Neural progenitor cell (in vitro differentiated cells): ENCODE data around the gene OR5K4. TPM values are rescaled to one million over a fixed set of nuclear protein-coding genes. Genes with fewer than 3 reads are reported as not detected.
A peak's percentile ranks its signal among the peaks of the same experiment; 100 is the strongest.

ENCODE experiments used
- DNase-seq: peaks from one replicate; pipeline ENCODE4 v3.0.0-alpha.2; 2016; ENCODE audit warnings: low spot score
- H2AFZ ChIP-seq: fragments of 200-600 bp; sonication (generic); replicated peaks from 2 replicates; pipeline ENCODE4 v1.6.1; 2016; ENCODE audit warnings: antibody characterized with exemption
- H3F3A ChIP-seq: fragments of 200-600 bp; sonication (generic); 2 replicates; pipeline ENCODE4 v1.6.1; 2016; ENCODE audit warnings: antibody characterized with exemption, low read depth
- H3K27ac ChIP-seq: fragments of 200-600 bp; sonication (generic); 2 replicates; pipeline ENCODE4 v1.5.1; 2016; ENCODE audit warnings: mild to moderate bottlenecking
- H3K27me3 ChIP-seq: fragments of 200-600 bp; sonication (generic); 2 replicates; pipeline ENCODE4 v1.6.1; 2016; ENCODE audit warnings: mild to moderate bottlenecking, moderate library complexity
- H3K36me3 ChIP-seq: fragments of 200-600 bp; sonication (generic); 2 replicates; pipeline ENCODE4 v1.5.1; 2016
- H3K4me1 ChIP-seq: fragments of 200-600 bp; sonication (generic); 2 replicates; pipeline ENCODE4 v1.6.1; 2016; ENCODE audit warnings: mixed run types
- H3K4me2 ChIP-seq: fragments of 200-600 bp; sonication (generic); 2 replicates; pipeline ENCODE4 v1.6.1; 2016
- H3K4me3 ChIP-seq: fragments of 200-600 bp; sonication (generic); 2 replicates; pipeline ENCODE4 v1.5.1; 2016
- H3K79me2 ChIP-seq: fragments of 200-600 bp; sonication (generic); 2 replicates; pipeline ENCODE4 v1.6.1; 2016; ENCODE audit warnings: low read depth
- H3K9ac ChIP-seq: fragments of 200-600 bp; sonication (generic); 2 replicates; pipeline ENCODE4 v1.6.1; 2016
- H3K9me3 ChIP-seq: fragments of 200-600 bp; sonication (generic); 2 replicates; pipeline ENCODE4 v1.5.1; 2016; ENCODE audit warnings: low read depth
- H4K20me1 ChIP-seq: fragments of 200-600 bp; sonication (generic); 2 replicates; pipeline ENCODE4 v1.6.1; 2016; ENCODE audit warnings: low read depth
- H3K27ac Mint-ChIP-seq: 3 replicates; pipeline ENCODE4 v1.8.0; 2021; ENCODE audit warnings: mixed read lengths
- H3K27me3 Mint-ChIP-seq: 2 replicates; pipeline ENCODE4 v1.8.0; 2022; ENCODE audit warnings: low read depth, mild to moderate bottlenecking, inconsistent platforms, moderate library complexity, mixed read lengths; ENCODE audit not compliant: insufficient read depth
- H3K36me3 Mint-ChIP-seq: 3 replicates; pipeline ENCODE4 v1.8.0; 2021; ENCODE audit warnings: mixed read lengths
- H3K4me1 Mint-ChIP-seq: 3 replicates; pipeline ENCODE4 v1.8.0; 2021; ENCODE audit warnings: mixed read lengths
- H3K4me3 Mint-ChIP-seq: 3 replicates; pipeline ENCODE4 v1.8.0; 2021; ENCODE audit warnings: mild to moderate bottlenecking, moderate library complexity, mixed read lengths
- H3K9me3 Mint-ChIP-seq: 3 replicates; pipeline ENCODE4 v1.8.0; 2020; ENCODE audit warnings: mixed read lengths
- EZH2 ChIP-seq: fragments of 200-600 bp; sonication (generic); IDR thresholded peaks from 2 replicates; pipeline ENCODE4 v1.6.1; 2017; ENCODE audit warnings: antibody characterized with exemption, mild to moderate bottlenecking, moderate library complexity
- EZH2phosphoT487 ChIP-seq: fragments of 200-600 bp; sonication (generic); IDR thresholded peaks from 2 replicates; pipeline ENCODE4 v1.6.1; 2017; ENCODE audit warnings: antibody characterized with exemption
- total RNA-seq: library from RNA; depleted of rRNA; stranded (reverse); fragments of >200 nt; gene quantifications from 2 replicates; pipeline ENCODE4 v1.2.3, GENCODE V29; 2015; ENCODE audit warnings: low replicate concordance
- TF ChIP-seq, protein P1 (sequence below): fragments of 200-600 bp; sonication (generic); IDR thresholded peaks from 2 replicates; pipeline ENCODE4 v1.5.1; 2017; ENCODE audit warnings: antibody characterized with exemption, mild to moderate bottlenecking

OR5K4 gene
- total RNA-seq, 1 donor from 2014 or later = not detected

DNA sequence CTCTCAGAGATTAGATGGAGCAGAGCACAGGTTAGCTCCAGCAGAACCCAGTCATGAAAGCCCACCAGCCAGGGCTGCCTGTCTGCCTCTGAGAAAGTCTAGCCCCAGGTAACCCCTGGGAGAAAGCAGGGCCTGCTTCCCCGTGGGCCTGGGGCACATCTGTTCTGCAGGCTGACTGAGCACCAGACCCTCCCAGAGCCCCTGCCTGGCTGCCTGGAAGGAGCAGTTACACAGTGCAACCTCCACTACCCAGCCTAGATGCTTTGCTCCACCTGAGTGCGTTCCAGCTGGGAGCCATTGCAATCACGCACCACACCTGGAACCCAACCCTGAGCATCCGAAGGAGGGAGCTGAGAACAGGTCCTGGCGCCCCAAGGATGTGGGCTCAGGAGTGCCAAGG is 24.7 kb upstream of the OR5K4 start:
- Mint-ChIP-seq H3K27me3 (no peaks in the 10 kb centered on the region), H3K9me3 (no peaks in the 10 kb centered on the region)
- H2AFZ ChIP-seq = peak overlapping the region; percentile 100

DNA sequence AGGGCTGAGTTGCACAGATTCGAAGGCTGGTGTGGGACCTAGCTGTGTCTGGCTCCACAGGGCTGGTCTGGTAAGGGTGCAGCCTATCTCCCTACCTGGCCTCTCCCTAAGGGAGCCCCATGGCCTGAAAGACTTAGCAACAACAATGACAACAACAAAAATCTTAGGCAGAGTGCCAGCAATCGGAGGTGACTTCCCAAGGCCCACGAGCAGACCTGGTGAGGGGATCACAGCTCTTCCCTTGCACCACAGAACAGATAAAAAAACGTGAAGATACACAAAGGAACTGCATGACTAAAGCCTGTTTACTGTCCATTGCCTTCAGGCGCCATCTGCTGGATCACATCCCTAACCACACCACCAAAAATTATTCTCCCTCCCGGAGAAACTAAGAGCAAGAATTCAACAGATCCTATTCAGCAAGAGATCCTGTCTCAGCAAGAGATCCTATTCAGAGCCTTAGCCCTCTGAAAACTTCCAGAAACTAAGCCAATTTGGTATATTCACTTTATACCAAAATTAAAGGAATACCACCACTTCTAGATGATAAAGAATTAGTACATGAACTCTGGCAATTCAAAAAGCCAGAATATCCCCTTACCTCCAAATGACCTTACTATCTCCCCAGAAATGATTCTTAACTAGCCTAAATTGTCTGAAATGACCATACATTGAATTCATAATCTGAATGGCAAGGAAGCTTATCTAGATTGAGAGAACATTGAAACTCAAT is 24.1 kb upstream of the OR5K4 start:
- H3K4me1 ChIP-seq = no peaks in the 10 kb centered on the region
- H2AFZ ChIP-seq = peak overlapping the region; percentile 100
- H3K27ac Mint-ChIP-seq = peak overlapping the region; percentile 59
- H3K9me3 ChIP-seq = no peaks in the 10 kb centered on the region
- DNase-seq = peak; percentile 78
- no peaks in the 10 kb centered on the region for H3K36me3 Mint-ChIP-seq
- no peaks in the 10 kb centered on the region for H3K27me3 Mint-ChIP-seq
- peaks cover 4% of the 10 kb centered on the region for H3K4me1 Mint-ChIP-seq
- no peaks in the 10 kb centered on the region for H3K79me2 ChIP-seq
- no peak overlapping the region for H3K27ac ChIP-seq
- no peaks in the 10 kb centered on the region for H3K27me3 ChIP-seq
- H3K4me3 ChIP-seq = no peak overlapping the region
- H3K4me3 Mint-ChIP-seq = no peak overlapping the region
- H3K36me3 ChIP-seq = no peaks in the 10 kb centered on the region
- no peaks in the 10 kb centered on the region for H3F3A ChIP-seq
- no peaks in the 10 kb centered on the region for H3K9me3 Mint-ChIP-seq
- no peak overlapping the region for H3K4me2 ChIP-seq
- TF ChIP-seq, protein P1, sequence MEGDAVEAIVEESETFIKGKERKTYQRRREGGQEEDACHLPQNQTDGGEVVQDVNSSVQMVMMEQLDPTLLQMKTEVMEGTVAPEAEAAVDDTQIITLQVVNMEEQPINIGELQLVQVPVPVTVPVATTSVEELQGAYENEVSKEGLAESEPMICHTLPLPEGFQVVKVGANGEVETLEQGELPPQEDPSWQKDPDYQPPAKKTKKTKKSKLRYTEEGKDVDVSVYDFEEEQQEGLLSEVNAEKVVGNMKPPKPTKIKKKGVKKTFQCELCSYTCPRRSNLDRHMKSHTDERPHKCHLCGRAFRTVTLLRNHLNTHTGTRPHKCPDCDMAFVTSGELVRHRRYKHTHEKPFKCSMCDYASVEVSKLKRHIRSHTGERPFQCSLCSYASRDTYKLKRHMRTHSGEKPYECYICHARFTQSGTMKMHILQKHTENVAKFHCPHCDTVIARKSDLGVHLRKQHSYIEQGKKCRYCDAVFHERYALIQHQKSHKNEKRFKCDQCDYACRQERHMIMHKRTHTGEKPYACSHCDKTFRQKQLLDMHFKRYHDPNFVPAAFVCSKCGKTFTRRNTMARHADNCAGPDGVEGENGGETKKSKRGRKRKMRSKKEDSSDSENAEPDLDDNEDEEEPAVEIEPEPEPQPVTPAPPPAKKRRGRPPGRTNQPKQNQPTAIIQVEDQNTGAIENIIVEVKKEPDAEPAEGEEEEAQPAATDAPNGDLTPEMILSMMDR = peak; percentile 77
- no peak for TF ChIP-seq EZH2
- H4K20me1 ChIP-seq = no peaks in the 10 kb centered on the region
- no peak overlapping the region for H3K9ac ChIP-seq

More for the DNA sequence above, 24.7 kb upstream of the OR5K4 start:
- TF ChIP-seq EZH2phosphoT487 (no peak), EZH2 (no peak)
- TF ChIP-seq, protein P1 = no peak
- H3K36me3 Mint-ChIP-seq = no peaks in the 10 kb centered on the region
- H3K4me1 Mint-ChIP-seq = peaks cover 4% of the 10 kb centered on the region
- Histone ChIP-seq H3K4me3 (no peak overlapping the region), H3K27ac (no peak overlapping the region), H3K27me3 (no peaks in the 10 kb centered on the region), H3K9ac (no peak overlapping the region), H4K20me1 (no peaks in the 10 kb centered on the region), H3K4me2 (no peak overlapping the region), H3F3A (no peaks in the 10 kb centered on the region), H3K36me3 (no peaks in the 10 kb centered on the region), H3K9me3 (no peaks in the 10 kb centered on the region), H3K4me1 (no peaks in the 10 kb centered on the region), H3K79me2 (no peaks in the 10 kb centered on the region)
- H3K4me3 Mint-ChIP-seq = no peak overlapping the region
- DNase-seq = no peak
- no peak overlapping the region for H3K27ac Mint-ChIP-seq

DNA sequence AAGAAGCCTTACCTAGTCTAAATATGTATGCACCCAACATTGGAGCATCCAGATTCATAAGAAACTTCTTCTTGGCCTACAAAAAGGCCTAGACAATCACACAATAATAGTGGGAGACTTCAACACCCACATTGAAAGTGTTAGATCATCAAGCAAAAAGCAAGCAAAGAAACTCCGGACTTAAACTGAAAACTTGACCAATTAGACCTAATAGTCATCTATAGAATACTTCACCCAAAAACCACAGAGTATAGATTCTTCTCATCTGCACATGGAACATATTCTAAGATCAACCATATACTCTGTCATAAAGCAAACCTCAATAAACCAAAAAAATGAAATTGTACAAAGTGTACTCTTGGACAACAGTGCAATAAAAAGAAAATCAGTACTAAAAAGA is 22.3 kb upstream of the OR5K4 start:
- Histone ChIP-seq H3K4me3 (no peak overlapping the region), H2AFZ (peak overlapping the region; percentile 23), H3K9me3 (no peaks in the 10 kb centered on the region), H3K9ac (no peak overlapping the region), H3K79me2 (no peaks in the 10 kb centered on the region), H4K20me1 (no peaks in the 10 kb centered on the region), H3K36me3 (no peaks in the 10 kb centered on the region), H3K4me1 (no peaks in the 10 kb centered on the region), H3K27me3 (no peaks in the 10 kb centered on the region), H3F3A (no peaks in the 10 kb centered on the region), H3K4me2 (no peak overlapping the region), H3K27ac (no peak overlapping the region)
- no peak overlapping the region for H3K27ac Mint-ChIP-seq
- H3K36me3 Mint-ChIP-seq = no peaks in the 10 kb centered on the region
- H3K4me1 Mint-ChIP-seq = peaks cover 4% of the 10 kb centered on the region
- no peak for DNase-seq
- TF ChIP-seq EZH2phosphoT487 (no peak), EZH2 (no peak)
- TF ChIP-seq, protein P1 = no peak
- H3K9me3 Mint-ChIP-seq = no peaks in the 10 kb centered on the region
- no peaks in the 10 kb centered on the region for H3K27me3 Mint-ChIP-seq
- H3K4me3 Mint-ChIP-seq = no peak overlapping the region
